Ishikawa (cell line): ENCODE data around the gene SUGP1.

Source experiments
- FOXM1 ChIP-seq: IDR thresholded peaks from 2 replicates; pipeline ENCODE4 v1.6.1; 2012; ENCODE audit warnings: low read depth, borderline replicate concordance
- MAX ChIP-seq: IDR thresholded peaks from 2 replicates; pipeline ENCODE4 v1.6.1; 2012
- RAD21 ChIP-seq: IDR thresholded peaks from 2 replicates; pipeline ENCODE4 v1.6.1; 2012; ENCODE audit warnings: low read depth
- REST ChIP-seq: IDR thresholded peaks from 2 replicates; pipeline ENCODE4 v1.6.1; 2012; ENCODE audit warnings: low read depth, mild to moderate bottlenecking
- TAF1 ChIP-seq: IDR thresholded peaks from 2 replicates; pipeline ENCODE4 v1.6.1; 2012; ENCODE audit warnings: low read depth, mild to moderate bottlenecking
- TCF12 ChIP-seq: IDR thresholded peaks from 2 replicates; pipeline ENCODE4 v1.6.1; 2012; ENCODE audit warnings: low read depth
- TEAD4 ChIP-seq: IDR thresholded peaks from 2 replicates; pipeline ENCODE4 v1.6.1; 2012

GRCh38 chr19:19324059-19324770 is 3.9 kb upstream of the SUGP1 start:
- TF ChIP-seq RAD21 (no peak), TEAD4 (no peak), TCF12 (no peak), TAF1 (no peak), REST (no peak), FOXM1 (no peak), MAX (no peak)
